Keratinocyte (primary cell): ENCODE measurements around the gene TMEM18.

Experiments used
- EZH2 ChIP-seq: IDR thresholded peaks from one replicate; pipeline ENCODE4 v1.6.1; 2012; ENCODE audit warnings: inconsistent platforms, mild to moderate bottlenecking, low read length, moderate library complexity
- TF ChIP-seq, protein P1 (sequence below), 3 experiments: IDR thresholded peaks in 1 of 3; conservative IDR thresholded peaks in 1 of 3; optimal IDR thresholded peaks in 1 of 3; 2 replicates in 2 of 3; 3 replicates in 1 of 3; pipeline versions ENCODE3 to v1.5.1; 2011; ENCODE audit warnings: low read length in 3 of 3, mild to moderate bottlenecking in 3 of 3, moderate library complexity in 2 of 3, control low read depth in 1 of 3, inconsistent platforms in 1 of 3; ENCODE audit not compliant: insufficient read depth in 2 of 3; ENCODE audit errors: extremely low read depth in 1 of 3

DNA sequence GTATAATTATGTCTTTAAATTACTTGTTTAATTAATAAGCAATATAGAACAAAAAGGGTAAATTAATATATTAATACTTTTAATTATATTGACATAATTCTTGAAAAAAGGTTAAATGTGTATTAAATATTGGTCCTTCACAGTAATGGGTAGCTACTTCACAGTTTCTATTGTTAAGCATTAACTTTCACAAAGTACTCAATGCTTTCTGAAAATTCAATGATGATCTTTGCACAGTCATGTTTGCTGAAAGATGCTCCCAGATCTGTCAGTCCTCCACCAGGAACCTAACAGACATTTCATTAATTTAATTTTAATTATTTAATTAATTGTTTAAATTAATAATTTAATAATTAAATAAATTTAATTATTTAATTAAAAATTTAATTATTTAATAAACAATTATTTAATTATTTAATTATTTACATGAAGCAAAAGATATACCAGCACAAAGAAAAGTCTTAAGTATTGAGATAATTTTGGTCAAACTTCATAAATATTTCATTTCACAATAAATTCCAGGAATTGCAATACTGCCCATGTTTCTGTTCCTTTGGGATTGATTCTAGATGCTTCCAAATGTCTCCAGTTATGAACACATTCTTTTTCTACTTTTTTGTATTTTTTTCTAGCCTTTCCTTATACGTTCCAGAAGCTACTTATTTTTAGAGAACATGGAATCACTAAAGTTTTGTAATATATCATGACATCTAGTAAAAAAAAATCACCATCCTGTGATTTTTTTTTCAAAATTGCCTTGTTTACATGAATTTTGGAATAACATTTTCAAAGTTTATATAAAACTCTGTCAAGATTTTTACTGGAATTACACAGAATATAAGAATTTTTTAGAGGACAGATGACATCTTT, 46.5 kb downstream of the TMEM18 start:
- TF ChIP-seq, protein P1, sequence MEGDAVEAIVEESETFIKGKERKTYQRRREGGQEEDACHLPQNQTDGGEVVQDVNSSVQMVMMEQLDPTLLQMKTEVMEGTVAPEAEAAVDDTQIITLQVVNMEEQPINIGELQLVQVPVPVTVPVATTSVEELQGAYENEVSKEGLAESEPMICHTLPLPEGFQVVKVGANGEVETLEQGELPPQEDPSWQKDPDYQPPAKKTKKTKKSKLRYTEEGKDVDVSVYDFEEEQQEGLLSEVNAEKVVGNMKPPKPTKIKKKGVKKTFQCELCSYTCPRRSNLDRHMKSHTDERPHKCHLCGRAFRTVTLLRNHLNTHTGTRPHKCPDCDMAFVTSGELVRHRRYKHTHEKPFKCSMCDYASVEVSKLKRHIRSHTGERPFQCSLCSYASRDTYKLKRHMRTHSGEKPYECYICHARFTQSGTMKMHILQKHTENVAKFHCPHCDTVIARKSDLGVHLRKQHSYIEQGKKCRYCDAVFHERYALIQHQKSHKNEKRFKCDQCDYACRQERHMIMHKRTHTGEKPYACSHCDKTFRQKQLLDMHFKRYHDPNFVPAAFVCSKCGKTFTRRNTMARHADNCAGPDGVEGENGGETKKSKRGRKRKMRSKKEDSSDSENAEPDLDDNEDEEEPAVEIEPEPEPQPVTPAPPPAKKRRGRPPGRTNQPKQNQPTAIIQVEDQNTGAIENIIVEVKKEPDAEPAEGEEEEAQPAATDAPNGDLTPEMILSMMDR (optimal IDR thresholded peaks at IDR 0.05 in 1 of 3, IDR thresholded peaks at IDR 0.05 in 1 of 3, conservative IDR thresholded peaks at IDR 0.05 in 1 of 3; ENCODE audit: extremely low read depth in 1 of 3, insufficient read depth in 2 of 3, low read length in 3 of 3): no peak
- no peak for TF ChIP-seq EZH2
